HCT116 (cell line): ENCODE measurements around the gene MMP28.

ENCODE experiments used
- CEBPB ChIP-seq: IDR thresholded peaks from 2 replicates; pipeline ENCODE4 v1.6.1; 2012; ENCODE audit warnings: low read depth
- EZH2 ChIP-seq: fragments of 200-600 bp; sonication (generic); IDR thresholded peaks from 2 replicates; pipeline ENCODE4 v1.6.1; 2017; ENCODE audit warnings: antibody characterized with exemption, mixed run types
- POLR2A ChIP-seq: IDR thresholded peaks from 2 replicates; pipeline ENCODE4 v1.7.0; 2011; ENCODE audit warnings: borderline replicate concordance; ENCODE audit not compliant: insufficient read depth, insufficient read length; ENCODE audit errors: extremely low read depth
- POLR2AphosphoS5 ChIP-seq: IDR thresholded peaks from 2 replicates; pipeline ENCODE4 v1.6.1; 2011; ENCODE audit warnings: mild to moderate bottlenecking, low read depth, low read length, moderate library complexity
- SRF ChIP-seq: IDR thresholded peaks from 2 replicates; pipeline ENCODE4 v1.6.1; 2012; ENCODE audit warnings: low read depth
- YY1 ChIP-seq: IDR thresholded peaks from 2 replicates; pipeline ENCODE4 v1.6.1; 2011; ENCODE audit warnings: low read length, low read depth, moderate library complexity, mild to moderate bottlenecking; ENCODE audit not compliant: insufficient replicate concordance; ENCODE audit errors: extremely low read depth
- ZFX ChIP-seq: fragments of 450-650 bp; IDR thresholded peaks from 2 replicates; pipeline ENCODE4 v1.6.1; 2017
- TF ChIP-seq, protein P1 (sequence below), 3 experiments: fragments of 200-600 bp in 1 of 3; sonication (generic) in 1 of 3; IDR thresholded peaks in 2 of 3; conservative IDR thresholded peaks in 1 of 3; 2 replicates each; pipeline ENCODE4 v1.5.1; 2012 to 2017; ENCODE audit warnings: low read depth in 2 of 3, low read length in 2 of 3, antibody characterized with exemption in 1 of 3, borderline replicate concordance in 1 of 3, control low read depth in 1 of 3, mild to moderate bottlenecking in 1 of 3, mixed read lengths in 1 of 3, mixed run types in 1 of 3, moderate library complexity in 1 of 3; ENCODE audit not compliant: insufficient read depth in 1 of 3
- TF ChIP-seq, protein P2 (sequence below): IDR thresholded peaks from 2 replicates; pipeline ENCODE4 v1.6.1; 2012
- TF ChIP-seq, protein P3 (sequence below): IDR thresholded peaks from 2 replicates; pipeline ENCODE4 v1.6.1; 2012; ENCODE audit warnings: low read depth

DNA sequence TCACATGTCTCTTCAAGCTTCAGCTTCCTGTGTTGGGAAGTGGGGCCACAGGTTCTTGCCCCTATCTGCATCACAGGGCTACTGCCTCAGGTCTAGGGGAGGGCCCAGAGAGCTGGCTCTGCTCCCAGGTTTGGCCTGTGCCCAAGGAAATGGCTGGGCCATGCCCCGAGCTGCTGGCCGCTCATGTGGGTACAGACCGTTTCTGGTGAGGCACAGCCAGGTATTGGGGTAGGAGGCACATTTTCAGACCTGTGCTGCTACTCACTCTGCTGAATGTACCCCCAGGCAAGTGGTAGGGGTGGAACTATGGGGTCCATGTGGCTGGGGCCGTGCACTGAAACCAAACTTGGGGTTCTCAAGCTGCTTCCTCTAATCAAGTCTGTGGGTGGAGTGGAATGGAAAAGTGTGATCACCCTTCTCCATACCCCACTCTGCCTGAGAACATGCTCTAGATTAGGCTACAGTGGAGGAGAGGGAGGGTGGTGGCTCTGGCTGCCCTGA is 47.0 kb downstream of the MMP28 start:
- TF ChIP-seq, protein P1, sequence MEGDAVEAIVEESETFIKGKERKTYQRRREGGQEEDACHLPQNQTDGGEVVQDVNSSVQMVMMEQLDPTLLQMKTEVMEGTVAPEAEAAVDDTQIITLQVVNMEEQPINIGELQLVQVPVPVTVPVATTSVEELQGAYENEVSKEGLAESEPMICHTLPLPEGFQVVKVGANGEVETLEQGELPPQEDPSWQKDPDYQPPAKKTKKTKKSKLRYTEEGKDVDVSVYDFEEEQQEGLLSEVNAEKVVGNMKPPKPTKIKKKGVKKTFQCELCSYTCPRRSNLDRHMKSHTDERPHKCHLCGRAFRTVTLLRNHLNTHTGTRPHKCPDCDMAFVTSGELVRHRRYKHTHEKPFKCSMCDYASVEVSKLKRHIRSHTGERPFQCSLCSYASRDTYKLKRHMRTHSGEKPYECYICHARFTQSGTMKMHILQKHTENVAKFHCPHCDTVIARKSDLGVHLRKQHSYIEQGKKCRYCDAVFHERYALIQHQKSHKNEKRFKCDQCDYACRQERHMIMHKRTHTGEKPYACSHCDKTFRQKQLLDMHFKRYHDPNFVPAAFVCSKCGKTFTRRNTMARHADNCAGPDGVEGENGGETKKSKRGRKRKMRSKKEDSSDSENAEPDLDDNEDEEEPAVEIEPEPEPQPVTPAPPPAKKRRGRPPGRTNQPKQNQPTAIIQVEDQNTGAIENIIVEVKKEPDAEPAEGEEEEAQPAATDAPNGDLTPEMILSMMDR (IDR thresholded peaks at IDR 0.05 in 2 of 3, conservative IDR thresholded peaks at IDR 0.05 in 1 of 3; ENCODE audit: borderline replicate concordance in 1 of 3, insufficient read depth in 1 of 3, low read depth in 2 of 3, low read length in 2 of 3), result no peak
- TF ChIP-seq EZH2 (no peak), CEBPB (no peak), POLR2A (no peak), YY1 (no peak), SRF (no peak), POLR2AphosphoS5 (no peak), ZFX (no peak)
- TF ChIP-seq, protein P2, sequence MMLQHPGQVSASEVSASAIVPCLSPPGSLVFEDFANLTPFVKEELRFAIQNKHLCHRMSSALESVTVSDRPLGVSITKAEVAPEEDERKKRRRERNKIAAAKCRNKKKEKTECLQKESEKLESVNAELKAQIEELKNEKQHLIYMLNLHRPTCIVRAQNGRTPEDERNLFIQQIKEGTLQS, result no peak
- TF ChIP-seq, protein P3, sequence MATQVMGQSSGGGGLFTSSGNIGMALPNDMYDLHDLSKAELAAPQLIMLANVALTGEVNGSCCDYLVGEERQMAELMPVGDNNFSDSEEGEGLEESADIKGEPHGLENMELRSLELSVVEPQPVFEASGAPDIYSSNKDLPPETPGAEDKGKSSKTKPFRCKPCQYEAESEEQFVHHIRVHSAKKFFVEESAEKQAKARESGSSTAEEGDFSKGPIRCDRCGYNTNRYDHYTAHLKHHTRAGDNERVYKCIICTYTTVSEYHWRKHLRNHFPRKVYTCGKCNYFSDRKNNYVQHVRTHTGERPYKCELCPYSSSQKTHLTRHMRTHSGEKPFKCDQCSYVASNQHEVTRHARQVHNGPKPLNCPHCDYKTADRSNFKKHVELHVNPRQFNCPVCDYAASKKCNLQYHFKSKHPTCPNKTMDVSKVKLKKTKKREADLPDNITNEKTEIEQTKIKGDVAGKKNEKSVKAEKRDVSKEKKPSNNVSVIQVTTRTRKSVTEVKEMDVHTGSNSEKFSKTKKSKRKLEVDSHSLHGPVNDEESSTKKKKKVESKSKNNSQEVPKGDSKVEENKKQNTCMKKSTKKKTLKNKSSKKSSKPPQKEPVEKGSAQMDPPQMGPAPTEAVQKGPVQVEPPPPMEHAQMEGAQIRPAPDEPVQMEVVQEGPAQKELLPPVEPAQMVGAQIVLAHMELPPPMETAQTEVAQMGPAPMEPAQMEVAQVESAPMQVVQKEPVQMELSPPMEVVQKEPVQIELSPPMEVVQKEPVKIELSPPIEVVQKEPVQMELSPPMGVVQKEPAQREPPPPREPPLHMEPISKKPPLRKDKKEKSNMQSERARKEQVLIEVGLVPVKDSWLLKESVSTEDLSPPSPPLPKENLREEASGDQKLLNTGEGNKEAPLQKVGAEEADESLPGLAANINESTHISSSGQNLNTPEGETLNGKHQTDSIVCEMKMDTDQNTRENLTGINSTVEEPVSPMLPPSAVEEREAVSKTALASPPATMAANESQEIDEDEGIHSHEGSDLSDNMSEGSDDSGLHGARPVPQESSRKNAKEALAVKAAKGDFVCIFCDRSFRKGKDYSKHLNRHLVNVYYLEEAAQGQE, result no peak
